ENCODE data around the gene SNRNP70.
"Not testable (repeated sequence)": the region's sequence is repeated elsewhere in the genome, so short reads cannot be mapped to it uniquely, and the experiment has no call there.

- not testable (repeated sequence) for TF ChIP-seq CTCF (conservative IDR thresholded peaks at IDR 0.05 in 1 of 2, IDR thresholded peaks at IDR 0.05 in 1 of 2; ENCODE audit: low read depth in 1 of 2, low read length in 2 of 2); EZH2 (IDR thresholded peaks at IDR 0.05; ENCODE audit: low read length, missing control alignments)
These were observed 46.5 kb upstream of the SNRNP70 start for GRCh38 chr19:49038557-49039276.
